GF-D8 (cell line): Measurements from ENCODE around the gene HOXC12.

Source experiments
- DNase-seq: peaks from one replicate; lab custom pipeline; 2025; lab: John Stamatoyannopoulos, UW

HOXC12 gene

GRCh38 chr12:53997204-53998109 lies 42.8 kb downstream of the HOXC12 start:
- DNase-seq: no peak

GRCh38 chr12:53998110-53998899 lies 43.6 kb downstream of the HOXC12 start:
- no peak for DNase-seq

- no peak for DNase-seq
These were observed 44.2 kb downstream of the HOXC12 start for GRCh38 chr12:53998900-53999236.

- DNase-seq: no peak
These were observed 44.9 kb downstream of the HOXC12 start for GRCh38 chr12:53999559-54000115.

GRCh38 chr12:54000116-54001114 lies 45.7 kb downstream of the HOXC12 start, which contains the start of gene HOXC9:
HOXC9 (plus strand) TSS chr12:54000161; CDS start chr12:54000189, 28 bp downstream.
- DNase-seq: no peak

- no peak for DNase-seq
These were observed 46.8 kb downstream of the HOXC12 start for GRCh38 chr12:54001283-54002187.

- no peak for DNase-seq
These were observed 47.7 kb downstream of the HOXC12 start for GRCh38 chr12:54002278-54002914.

- no peak for DNase-seq
These were observed 48.2 kb downstream of the HOXC12 start for GRCh38 chr12:54002915-54003389.

GRCh38 chr12:54003625-54004024 lies 48.9 kb downstream of the HOXC12 start:
- no peak for DNase-seq

GRCh38 chr12:54004063-54004840 lies 49.5 kb downstream of the HOXC12 start:
- DNase-seq: no peak

- no peak for DNase-seq
These were observed 50.3 kb downstream of the HOXC12 start for GRCh38 chr12:54004841-54005530.

- no peak for DNase-seq
These were observed 50.8 kb downstream of the HOXC12 start for GRCh38 chr12:54005531-54005852.

GRCh38 chr12:54005853-54006558 lies 51.3 kb downstream of the HOXC12 start:
- no peak for DNase-seq

GRCh38 chr12:54006559-54007220 lies 52.0 kb downstream of the HOXC12 start:
- DNase-seq: no peak

GRCh38 chr12:54007538-54008259 lies 53.0 kb downstream of the HOXC12 start:
- no peak for DNase-seq

- DNase-seq: no peak
These were observed 53.5 kb downstream of the HOXC12 start for GRCh38 chr12:54008260-54008552.
